ENCODE results near the gene ATP6V1C2.

GRCh38 chr2:10768063-10768507, 46.7 kb downstream of the ATP6V1C2 start:
- TF ChIP-seq CTCF (IDR thresholded peaks at IDR 0.05) (no peak), EZH2 (IDR thresholded peaks at IDR 0.05) (no peak)

All from neural progenitor cell (in vitro differentiated cells).